ENCODE data around the gene SMIM15. TPM values are rescaled to one million over a fixed set of nuclear protein-coding genes. Genes with fewer than 3 reads are reported as not detected.

SMIM15 gene
- total RNA-seq, 1 experiment from 2014 or later: 83.9 TPM

DNA sequence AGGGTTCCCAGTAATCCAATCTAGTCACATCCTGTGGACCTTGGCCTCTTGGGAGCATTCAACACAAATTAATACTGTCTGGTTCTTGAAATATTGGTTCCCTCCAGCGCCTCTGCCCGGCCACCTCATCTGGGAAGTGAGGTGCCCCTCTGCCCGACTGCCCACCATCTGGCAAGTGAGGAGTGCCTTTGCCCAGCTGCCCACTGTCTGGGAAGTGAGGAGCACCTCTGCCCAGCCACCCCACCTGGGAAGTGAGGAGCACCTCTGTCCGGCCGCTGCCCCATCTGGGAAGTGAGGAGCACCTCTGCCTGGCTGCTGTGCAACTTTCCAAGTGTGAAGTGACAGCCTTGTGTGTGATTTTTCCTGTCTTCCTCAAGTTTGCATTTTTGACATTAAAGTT is 42.7 kb upstream of the SMIM15 start (continued):
- TF ChIP-seq, protein P1, sequence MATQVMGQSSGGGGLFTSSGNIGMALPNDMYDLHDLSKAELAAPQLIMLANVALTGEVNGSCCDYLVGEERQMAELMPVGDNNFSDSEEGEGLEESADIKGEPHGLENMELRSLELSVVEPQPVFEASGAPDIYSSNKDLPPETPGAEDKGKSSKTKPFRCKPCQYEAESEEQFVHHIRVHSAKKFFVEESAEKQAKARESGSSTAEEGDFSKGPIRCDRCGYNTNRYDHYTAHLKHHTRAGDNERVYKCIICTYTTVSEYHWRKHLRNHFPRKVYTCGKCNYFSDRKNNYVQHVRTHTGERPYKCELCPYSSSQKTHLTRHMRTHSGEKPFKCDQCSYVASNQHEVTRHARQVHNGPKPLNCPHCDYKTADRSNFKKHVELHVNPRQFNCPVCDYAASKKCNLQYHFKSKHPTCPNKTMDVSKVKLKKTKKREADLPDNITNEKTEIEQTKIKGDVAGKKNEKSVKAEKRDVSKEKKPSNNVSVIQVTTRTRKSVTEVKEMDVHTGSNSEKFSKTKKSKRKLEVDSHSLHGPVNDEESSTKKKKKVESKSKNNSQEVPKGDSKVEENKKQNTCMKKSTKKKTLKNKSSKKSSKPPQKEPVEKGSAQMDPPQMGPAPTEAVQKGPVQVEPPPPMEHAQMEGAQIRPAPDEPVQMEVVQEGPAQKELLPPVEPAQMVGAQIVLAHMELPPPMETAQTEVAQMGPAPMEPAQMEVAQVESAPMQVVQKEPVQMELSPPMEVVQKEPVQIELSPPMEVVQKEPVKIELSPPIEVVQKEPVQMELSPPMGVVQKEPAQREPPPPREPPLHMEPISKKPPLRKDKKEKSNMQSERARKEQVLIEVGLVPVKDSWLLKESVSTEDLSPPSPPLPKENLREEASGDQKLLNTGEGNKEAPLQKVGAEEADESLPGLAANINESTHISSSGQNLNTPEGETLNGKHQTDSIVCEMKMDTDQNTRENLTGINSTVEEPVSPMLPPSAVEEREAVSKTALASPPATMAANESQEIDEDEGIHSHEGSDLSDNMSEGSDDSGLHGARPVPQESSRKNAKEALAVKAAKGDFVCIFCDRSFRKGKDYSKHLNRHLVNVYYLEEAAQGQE (IDR thresholded peaks at IDR 0.05; ENCODE audit: low read depth): no peak
- TF ChIP-seq EGR1 (IDR thresholded peaks at IDR 0.05; ENCODE audit: low read depth) (no peak), ELF1 (IDR thresholded peaks at IDR 0.05; ENCODE audit: borderline replicate concordance, low read depth) (no peak), POLR2AphosphoS5 (IDR thresholded peaks at IDR 0.05; ENCODE audit: low read depth, low read length) (no peak)
- TF ChIP-seq, protein P2, sequence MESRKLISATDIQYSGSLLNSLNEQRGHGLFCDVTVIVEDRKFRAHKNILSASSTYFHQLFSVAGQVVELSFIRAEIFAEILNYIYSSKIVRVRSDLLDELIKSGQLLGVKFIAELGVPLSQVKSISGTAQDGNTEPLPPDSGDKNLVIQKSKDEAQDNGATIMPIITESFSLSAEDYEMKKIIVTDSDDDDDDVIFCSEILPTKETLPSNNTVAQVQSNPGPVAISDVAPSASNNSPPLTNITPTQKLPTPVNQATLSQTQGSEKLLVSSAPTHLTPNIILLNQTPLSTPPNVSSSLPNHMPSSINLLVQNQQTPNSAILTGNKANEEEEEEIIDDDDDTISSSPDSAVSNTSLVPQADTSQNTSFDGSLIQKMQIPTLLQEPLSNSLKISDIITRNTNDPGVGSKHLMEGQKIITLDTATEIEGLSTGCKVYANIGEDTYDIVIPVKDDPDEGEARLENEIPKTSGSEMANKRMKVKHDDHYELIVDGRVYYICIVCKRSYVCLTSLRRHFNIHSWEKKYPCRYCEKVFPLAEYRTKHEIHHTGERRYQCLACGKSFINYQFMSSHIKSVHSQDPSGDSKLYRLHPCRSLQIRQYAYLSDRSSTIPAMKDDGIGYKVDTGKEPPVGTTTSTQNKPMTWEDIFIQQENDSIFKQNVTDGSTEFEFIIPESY (IDR thresholded peaks at IDR 0.05; ENCODE audit: extremely low read depth, insufficient replicate concordance, low read length): no peak

DNA sequence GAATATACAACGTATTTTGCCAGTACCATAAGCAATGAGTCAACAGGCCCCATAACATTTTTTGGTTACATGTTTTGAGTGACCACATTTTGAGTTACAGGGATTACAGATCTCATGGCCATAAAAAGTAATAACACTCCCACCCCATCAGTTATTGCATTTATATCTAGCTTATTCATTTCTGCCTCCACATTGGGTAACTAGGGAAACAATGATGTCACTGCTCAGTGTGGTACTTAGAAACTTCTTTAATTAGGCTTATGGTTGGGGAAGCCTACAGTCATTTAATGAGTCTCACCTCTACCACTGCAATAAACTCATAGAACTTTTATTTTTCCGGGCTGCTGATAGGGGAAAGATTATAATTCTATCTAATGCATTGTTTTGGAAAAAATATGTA is 39.9 kb upstream of the SMIM15 start:
- Histone ChIP-seq H3K79me2 (ENCODE audit: insufficient read depth, low read length) (no peaks in the 10 kb centered on the region), H3K4me2 (ENCODE audit: low read length) (no peak overlapping the region), H3K9me2 (ENCODE audit: insufficient read depth) (no peaks in the 10 kb centered on the region), H3K9ac (ENCODE audit: low read length) (no peak overlapping the region), H3K27ac (ENCODE audit: low read depth, low read length) (no peak overlapping the region), H2AFZ (ENCODE audit: low read depth, low read length, poor library complexity, severe bottlenecking) (no peak overlapping the region), H3K27me3 (ENCODE audit: insufficient read depth, low read length) (no peaks in the 10 kb centered on the region), H3K9me3 (ENCODE audit: control insufficient read depth in 1 of 2, insufficient read depth in 1 of 2, low read depth in 1 of 2, low read length in 2 of 2) (no peaks in the 10 kb centered on the region), H4K20me1 (ENCODE audit: insufficient read depth) (no peaks in the 10 kb centered on the region), H3K36me3 (ENCODE audit: control insufficient read depth in 1 of 2, insufficient read depth in 2 of 2, low read length in 2 of 2) (no peaks in the 10 kb centered on the region), H3K4me3 (replicated peaks in 1 of 2; ENCODE audit: low read depth in 1 of 2, low read length in 2 of 2) (no peak overlapping the region), H3K4me1 (ENCODE audit: control insufficient read depth in 1 of 2, insufficient read depth in 2 of 2, low read length in 2 of 2) (no peaks in the 10 kb centered on the region)
- no peak for DNase-seq (ENCODE audit: low read depth, low spot score)
- RAD21 ChIA-PET (ENCODE audit: low non-redundant PET in 1 of 2, low total read pairs in 2 of 2, uncharacterized antibody in 2 of 2, unreplicated experiment in 2 of 2): no interaction called here
- POLR2A ChIA-PET: no interaction called here
- CTCF ChIA-PET: no interaction called here
- BruUV-seq (replicated peaks): no TSS peak
- no peak for ATAC-seq
- intact Hi-C loops (cut with micrococcal nuclease): no loop called here
- TF ChIP-seq POLR2AphosphoS5 (IDR thresholded peaks at IDR 0.05; ENCODE audit: low read depth, low read length) (no peak), EZH2 (IDR thresholded peaks at IDR 0.05) (no peak), EGR1 (IDR thresholded peaks at IDR 0.05; ENCODE audit: low read depth) (no peak), CEBPB (IDR thresholded peaks at IDR 0.05; ENCODE audit: low read depth) (no peak), ZFX (IDR thresholded peaks at IDR 0.05) (no peak), SIN3A (IDR thresholded peaks at IDR 0.05; ENCODE audit: low read depth) (no peak), SRF (IDR thresholded peaks at IDR 0.05; ENCODE audit: low read depth) (no peak)
- TF ChIP-seq, protein P2 (IDR thresholded peaks at IDR 0.05; ENCODE audit: extremely low read depth, insufficient replicate concordance, low read length): no peak
- TF ChIP-seq, protein P3, sequence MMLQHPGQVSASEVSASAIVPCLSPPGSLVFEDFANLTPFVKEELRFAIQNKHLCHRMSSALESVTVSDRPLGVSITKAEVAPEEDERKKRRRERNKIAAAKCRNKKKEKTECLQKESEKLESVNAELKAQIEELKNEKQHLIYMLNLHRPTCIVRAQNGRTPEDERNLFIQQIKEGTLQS (IDR thresholded peaks at IDR 0.05): no peak
- TF ChIP-seq, protein P1 (IDR thresholded peaks at IDR 0.05; ENCODE audit: low read depth): no peak

All from HCT116 (cell line).